Thyroid gland (tissue), 4 donors: ENCODE data around the gene BLCAP. TPM values are rescaled to one million over a fixed set of nuclear protein-coding genes. Genes with fewer than 3 reads are reported as not detected.

Source experiments
- DNase-seq, 2 donors: peaks; one replicate each; pipeline ENCODE4 v3.0.0-alpha.2; 2019
- H3K27ac ChIP-seq, 3 donors: fragments of 200-600 bp; sonication (generic); 1 replicate in 2 of 3; 2 replicates in 1 of 3; pipeline ENCODE4 v1.5.1; 2016 to 2019; ENCODE audit warnings: mild to moderate bottlenecking in 1 of 3, moderate library complexity in 1 of 3
- H3K27me3 ChIP-seq: fragments of 200-600 bp; sonication (generic); one replicate; pipeline ENCODE4 v1.5.1; 2019
- H3K36me3 ChIP-seq, 2 donors: fragments of 200-600 bp; sonication (generic); one replicate each; pipeline ENCODE4 v1.5.1; 2016 to 2019
- H3K4me1 ChIP-seq, 2 donors: fragments of 200-600 bp; sonication (generic); one replicate each; pipeline ENCODE4 v1.5.1; 2017 to 2019
- H3K4me3 ChIP-seq, 3 donors: fragments of 200-600 bp; sonication (generic); replicated peaks in 1 of 3; 1 replicate in 2 of 3; 2 replicates in 1 of 3; pipeline ENCODE4 v1.5.1; 2016; ENCODE audit warnings: mild to moderate bottlenecking in 1 of 3
- H3K9me3 ChIP-seq: fragments of 200-600 bp; sonication (generic); one replicate; pipeline ENCODE4 v1.5.1; 2017
- POLR2A ChIP-seq, 2 donors: fragments of 450-650 bp; IDR thresholded peaks; one replicate each; pipeline ENCODE4 v1.6.1; 2017; ENCODE audit warnings: antibody characterized with exemption in 2 of 2, mild to moderate bottlenecking in 2 of 2, moderate library complexity in 1 of 2
- WGBS, 2 donors: methylation state at CpG; one replicate each; pipeline ENCODE4 v1.1.5; 2017; 5-methylcytosine and 5-hydroxymethylcytosine counted together
- intact Hi-C: fragments of 100-400 bp; cut with DNase I; formaldehyde crosslinking; loops from one replicate; pipeline ENCODE4 v1.15.1; 2023
- total RNA-seq, 4 donors: library from RNA; depleted of rRNA; stranded (reverse); fragments of >200 nt; gene quantifications; one replicate each; pipeline ENCODE4 v1.2.3, GENCODE V29; 2016
- TF ChIP-seq, protein P1 (sequence below), 6 experiments: fragments of 200-600 bp in 3 of 6; fragments of 450-650 bp in 3 of 6; sonication (generic) in 3 of 6; IDR thresholded peaks; one replicate each; pipeline ENCODE4 v1.5.1; 2016 to 2019; ENCODE audit warnings: antibody characterized with exemption in 6 of 6, mild to moderate bottlenecking in 2 of 6, inconsistent platforms in 1 of 6, moderate library complexity in 1 of 6

Gene BLCAP
- total RNA-seq, 4 donors from 2014 or later: 56.6 to 80.3 (median 64.5) TPM

DNA sequence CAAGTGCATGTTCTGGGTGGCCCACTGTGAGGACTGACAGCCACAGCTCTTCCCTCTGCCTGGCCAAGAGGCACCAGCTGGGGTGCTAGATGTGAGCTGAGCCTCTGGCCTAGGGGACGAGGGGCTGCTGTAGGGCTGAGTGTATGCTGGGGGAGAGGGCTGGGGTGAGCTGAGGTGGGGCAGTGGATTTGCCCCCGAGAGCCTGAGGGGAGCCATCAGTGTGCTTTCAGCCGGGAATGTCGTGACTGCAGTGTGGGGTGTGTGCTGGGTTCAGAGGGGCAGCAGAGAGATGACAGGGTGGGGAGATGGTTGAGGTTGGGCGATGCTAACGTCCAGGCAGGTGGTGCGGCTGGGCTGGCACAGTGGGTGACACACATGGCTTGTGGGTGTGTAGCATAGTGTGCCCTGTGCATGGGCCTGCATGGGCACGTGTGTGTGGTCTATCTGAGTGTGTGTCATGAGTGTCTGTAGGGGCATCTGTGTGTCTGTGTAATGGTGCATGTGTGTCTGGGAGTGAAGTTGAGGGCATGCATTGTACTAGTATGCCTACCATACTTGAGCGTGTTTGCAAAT, 46.0 kb upstream of the BLCAP start:
- intact Hi-C loops: no loop called here
- H3K4me3 ChIP-seq: no peak overlapping the region
- no peaks in the 10 kb centered on the region for H3K27me3 ChIP-seq
- H3K36me3 ChIP-seq: no peaks in the 10 kb centered on the region
- no peaks in the 10 kb centered on the region for H3K9me3 ChIP-seq
- H3K4me1 ChIP-seq: no peaks in the 10 kb centered on the region
- H3K27ac ChIP-seq: no peak overlapping the region
- 73 to 76% methylated on average over 9 of the region's 9 CpGs for WGBS, 2 donors
- DNase-seq: no peak
- TF ChIP-seq, protein P1, sequence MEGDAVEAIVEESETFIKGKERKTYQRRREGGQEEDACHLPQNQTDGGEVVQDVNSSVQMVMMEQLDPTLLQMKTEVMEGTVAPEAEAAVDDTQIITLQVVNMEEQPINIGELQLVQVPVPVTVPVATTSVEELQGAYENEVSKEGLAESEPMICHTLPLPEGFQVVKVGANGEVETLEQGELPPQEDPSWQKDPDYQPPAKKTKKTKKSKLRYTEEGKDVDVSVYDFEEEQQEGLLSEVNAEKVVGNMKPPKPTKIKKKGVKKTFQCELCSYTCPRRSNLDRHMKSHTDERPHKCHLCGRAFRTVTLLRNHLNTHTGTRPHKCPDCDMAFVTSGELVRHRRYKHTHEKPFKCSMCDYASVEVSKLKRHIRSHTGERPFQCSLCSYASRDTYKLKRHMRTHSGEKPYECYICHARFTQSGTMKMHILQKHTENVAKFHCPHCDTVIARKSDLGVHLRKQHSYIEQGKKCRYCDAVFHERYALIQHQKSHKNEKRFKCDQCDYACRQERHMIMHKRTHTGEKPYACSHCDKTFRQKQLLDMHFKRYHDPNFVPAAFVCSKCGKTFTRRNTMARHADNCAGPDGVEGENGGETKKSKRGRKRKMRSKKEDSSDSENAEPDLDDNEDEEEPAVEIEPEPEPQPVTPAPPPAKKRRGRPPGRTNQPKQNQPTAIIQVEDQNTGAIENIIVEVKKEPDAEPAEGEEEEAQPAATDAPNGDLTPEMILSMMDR (IDR thresholded peaks at IDR 0.05): no peak
- TF ChIP-seq POLR2A (IDR thresholded peaks at IDR 0.05): no peak

DNA sequence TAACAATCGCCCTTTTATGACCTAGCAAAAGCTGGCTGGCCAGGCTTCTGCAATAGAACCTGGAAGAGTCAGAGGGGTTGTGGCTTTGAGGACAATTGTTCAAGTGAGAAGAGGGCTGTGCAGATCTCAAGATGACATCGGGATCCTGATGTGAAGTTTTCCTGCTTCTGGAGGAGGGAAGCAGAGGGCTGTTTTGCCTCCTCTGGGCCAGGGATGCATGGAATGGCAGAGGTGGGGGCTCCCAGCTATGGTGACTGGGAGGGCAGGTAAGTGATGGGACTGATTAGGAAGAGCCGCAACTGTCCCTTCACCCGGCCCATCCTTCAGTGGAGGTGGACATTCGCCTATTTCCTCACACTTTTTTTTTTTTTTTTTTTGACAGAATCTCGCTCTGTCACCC, 43.4 kb upstream of the BLCAP start:
- Histone ChIP-seq H3K9me3 (no peaks in the 10 kb centered on the region), H3K4me1 (no peaks in the 10 kb centered on the region), H3K4me3 (no peak overlapping the region), H3K27ac (no peak overlapping the region), H3K36me3 (no peaks in the 10 kb centered on the region), H3K27me3 (no peaks in the 10 kb centered on the region)
- intact Hi-C loops: no loop called here
- no peak for TF ChIP-seq POLR2A (IDR thresholded peaks at IDR 0.05)
- TF ChIP-seq, protein P1 (IDR thresholded peaks at IDR 0.05): no peak
- DNase-seq: no peak
- 68 to 79% methylated on average over 6 of the region's 6 CpGs for WGBS, 2 donors

DNA sequence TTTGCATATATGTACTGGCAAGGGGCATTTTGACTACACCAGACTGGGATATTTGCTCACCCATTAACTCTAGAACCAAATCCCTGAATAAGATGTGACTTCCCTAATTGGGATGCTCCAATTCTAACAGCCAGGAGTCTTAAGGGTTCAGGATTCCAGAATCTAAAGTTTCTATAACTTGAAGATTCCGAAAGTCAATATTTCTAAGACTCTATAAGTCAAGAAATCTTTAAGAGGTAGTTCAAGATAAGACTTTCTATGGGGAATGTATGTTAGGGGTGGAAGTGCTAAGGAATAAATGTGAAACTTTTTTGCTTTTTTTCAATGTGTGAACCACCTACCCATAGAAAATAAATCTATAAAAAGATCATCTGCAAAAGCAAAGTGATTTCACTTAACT, 42.7 kb upstream of the BLCAP start:
- no peaks in the 10 kb centered on the region for H3K4me1 ChIP-seq
- DNase-seq: no peak
- H3K27ac ChIP-seq: no peak overlapping the region
- intact Hi-C loops: no loop called here
- WGBS, 2 donors: 77 to 82% methylated on average over 1 of the region's 1 CpG
- H3K9me3 ChIP-seq: no peaks in the 10 kb centered on the region
- no peaks in the 10 kb centered on the region for H3K27me3 ChIP-seq
- TF ChIP-seq, protein P1 (IDR thresholded peaks at IDR 0.05): no peak
- no peak for TF ChIP-seq POLR2A (IDR thresholded peaks at IDR 0.05)
- H3K4me3 ChIP-seq: no peak overlapping the region
- no peaks in the 10 kb centered on the region for H3K36me3 ChIP-seq

DNA sequence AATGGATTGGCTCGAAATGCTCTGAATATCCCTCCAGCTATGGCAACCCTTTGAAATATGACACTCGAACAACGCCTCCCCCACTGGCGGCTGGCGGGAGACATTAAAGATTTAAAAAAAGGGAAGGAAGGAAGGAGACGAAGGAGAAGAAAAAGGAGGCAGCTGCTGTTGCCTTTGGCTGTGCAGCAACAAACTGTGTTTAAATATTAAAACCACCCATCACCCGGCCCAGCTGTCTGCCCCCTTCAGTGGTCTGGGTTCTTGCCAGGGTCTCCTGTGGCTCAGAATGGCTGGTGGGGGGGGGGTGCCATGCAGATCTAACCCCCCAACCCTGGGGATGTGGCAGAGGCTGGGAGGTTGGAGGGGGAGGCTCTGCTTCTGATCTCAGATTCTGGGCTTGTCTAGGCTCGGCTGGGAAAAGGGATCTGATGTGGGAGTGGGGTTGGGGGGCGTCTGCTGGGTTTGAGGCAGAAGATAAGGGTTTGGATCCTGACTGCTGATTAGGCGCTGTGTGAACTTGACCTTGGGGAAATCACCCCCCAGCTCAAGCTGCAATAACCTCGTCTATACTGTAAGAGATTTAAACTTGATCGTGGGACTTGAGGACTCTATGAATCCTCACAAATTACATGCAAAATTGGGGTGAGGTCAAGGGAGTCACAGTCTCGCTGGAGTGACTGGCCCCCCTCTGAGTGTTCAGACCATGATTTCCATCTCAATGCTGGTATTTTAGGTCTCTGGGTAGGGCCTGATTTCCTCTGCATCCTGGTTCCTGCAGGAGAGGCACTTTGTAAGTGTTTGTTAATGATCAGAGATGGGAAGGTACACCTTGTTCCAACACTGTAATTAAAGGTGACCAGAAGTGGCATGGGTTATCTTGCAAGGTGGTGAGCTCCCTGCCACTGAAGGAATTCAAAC, 40.3 kb upstream of the BLCAP start:
- Histone ChIP-seq H3K36me3 (no peaks in the 10 kb centered on the region), H3K9me3 (no peaks in the 10 kb centered on the region), H3K4me1 (peaks cover 0 to 5% of the 10 kb centered on the region in 2 donors), H3K27ac (no peak overlapping the region), H3K27me3 (peaks cover 4% of the 10 kb centered on the region), H3K4me3 (no peak overlapping the region)
- intact Hi-C loops: no loop called here
- no peak for DNase-seq
- WGBS, 2 donors: 5 to 7% methylated on average over 12 to 13 of the region's 13 CpGs
- TF ChIP-seq, protein P1 (IDR thresholded peaks at IDR 0.05): no peak
- TF ChIP-seq POLR2A (IDR thresholded peaks at IDR 0.05): no peak

DNA sequence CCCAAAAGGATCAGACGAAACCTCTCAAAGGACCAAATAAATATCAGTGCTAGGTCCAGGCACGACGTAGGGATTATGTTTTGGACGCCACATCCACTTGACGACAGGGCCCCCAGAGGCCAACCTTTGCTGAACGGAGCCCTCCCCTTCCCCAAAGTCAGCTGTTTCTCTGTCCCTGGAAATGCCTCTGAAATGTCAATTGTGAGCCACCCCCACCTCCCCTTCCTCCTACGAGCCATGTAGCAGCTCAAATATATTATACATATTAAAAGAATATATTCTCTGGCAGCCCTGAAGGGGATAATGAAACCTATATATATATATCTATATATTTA, 39.6 kb upstream of the BLCAP start:
- H3K27me3 ChIP-seq: peaks cover 4% of the 10 kb centered on the region
- H3K4me1 ChIP-seq: peaks cover 0 to 5% of the 10 kb centered on the region in 2 donors
- H3K4me3 ChIP-seq: no peak overlapping the region
- no peak overlapping the region for H3K27ac ChIP-seq
- no peak for TF ChIP-seq POLR2A (IDR thresholded peaks at IDR 0.05)
- TF ChIP-seq, protein P1 (IDR thresholded peaks at IDR 0.05): no peak
- intact Hi-C loops: no loop called here
- no peaks in the 10 kb centered on the region for H3K36me3 ChIP-seq
- DNase-seq: no peak
- H3K9me3 ChIP-seq: no peaks in the 10 kb centered on the region
- 9 to 13% methylated on average over 7 of the region's 7 CpGs for WGBS, 2 donors
